Panc1 (cell line): Measurements from ENCODE around the gene DSCAML1.

Experiments used
- POLR2AphosphoS5 ChIP-seq: IDR thresholded peaks from 2 replicates; pipeline ENCODE4 v1.6.1; 2012; ENCODE audit warnings: mild to moderate bottlenecking, low read depth, low read length, moderate library complexity
- SIN3A ChIP-seq: IDR thresholded peaks from 2 replicates; pipeline ENCODE4 v1.6.1; 2012; ENCODE audit warnings: low read depth, mild to moderate bottlenecking, low read length, moderate library complexity, borderline replicate concordance; ENCODE audit not compliant: insufficient read depth
- TF ChIP-seq, protein P1 (sequence below): fragments of 450-650 bp; IDR thresholded peaks from 2 replicates; pipeline ENCODE4 v1.5.1; 2017; ENCODE audit warnings: mild to moderate bottlenecking
- TF ChIP-seq, protein P2 (sequence below), 2 experiments: IDR thresholded peaks; 2 replicates each; pipeline ENCODE4 v1.6.1; 2011 to 2012; ENCODE audit warnings: low read depth in 2 of 2, control low read depth in 1 of 2, low read length in 1 of 2, mild to moderate bottlenecking in 1 of 2, moderate library complexity in 1 of 2; ENCODE audit not compliant: insufficient read depth in 1 of 2

DNA sequence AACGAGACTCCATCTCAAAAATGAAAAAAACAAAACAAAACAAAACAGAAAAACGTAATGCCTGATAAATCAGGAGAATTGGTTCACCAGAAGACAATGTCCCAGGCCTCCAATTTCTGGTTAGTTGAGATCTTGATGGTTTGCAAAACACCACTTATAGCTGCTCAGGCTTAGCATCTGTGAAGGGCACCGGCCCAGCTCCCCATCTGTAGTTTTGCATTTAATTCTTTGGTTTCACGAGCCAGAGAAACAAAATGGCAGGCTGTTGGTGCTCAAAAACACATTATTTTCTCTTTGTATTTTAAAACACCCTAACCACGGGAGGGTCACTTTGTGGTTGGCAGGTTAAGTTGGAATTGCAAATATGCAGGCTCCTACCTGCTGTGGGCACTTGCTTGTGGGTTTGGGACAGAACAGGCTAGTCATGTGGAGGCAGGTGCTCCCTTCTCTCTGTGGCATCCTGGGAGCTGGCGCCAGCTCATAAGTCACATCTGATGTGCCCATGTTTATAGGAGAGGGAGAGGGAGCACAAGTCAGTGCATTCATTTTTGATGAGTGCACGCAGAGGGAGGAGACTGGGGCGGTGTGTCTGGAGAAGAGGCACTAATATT, 323.4 kb downstream of the DSCAML1 start:
- TF ChIP-seq, protein P1, sequence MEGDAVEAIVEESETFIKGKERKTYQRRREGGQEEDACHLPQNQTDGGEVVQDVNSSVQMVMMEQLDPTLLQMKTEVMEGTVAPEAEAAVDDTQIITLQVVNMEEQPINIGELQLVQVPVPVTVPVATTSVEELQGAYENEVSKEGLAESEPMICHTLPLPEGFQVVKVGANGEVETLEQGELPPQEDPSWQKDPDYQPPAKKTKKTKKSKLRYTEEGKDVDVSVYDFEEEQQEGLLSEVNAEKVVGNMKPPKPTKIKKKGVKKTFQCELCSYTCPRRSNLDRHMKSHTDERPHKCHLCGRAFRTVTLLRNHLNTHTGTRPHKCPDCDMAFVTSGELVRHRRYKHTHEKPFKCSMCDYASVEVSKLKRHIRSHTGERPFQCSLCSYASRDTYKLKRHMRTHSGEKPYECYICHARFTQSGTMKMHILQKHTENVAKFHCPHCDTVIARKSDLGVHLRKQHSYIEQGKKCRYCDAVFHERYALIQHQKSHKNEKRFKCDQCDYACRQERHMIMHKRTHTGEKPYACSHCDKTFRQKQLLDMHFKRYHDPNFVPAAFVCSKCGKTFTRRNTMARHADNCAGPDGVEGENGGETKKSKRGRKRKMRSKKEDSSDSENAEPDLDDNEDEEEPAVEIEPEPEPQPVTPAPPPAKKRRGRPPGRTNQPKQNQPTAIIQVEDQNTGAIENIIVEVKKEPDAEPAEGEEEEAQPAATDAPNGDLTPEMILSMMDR, result no peak
- TF ChIP-seq, protein P2, sequence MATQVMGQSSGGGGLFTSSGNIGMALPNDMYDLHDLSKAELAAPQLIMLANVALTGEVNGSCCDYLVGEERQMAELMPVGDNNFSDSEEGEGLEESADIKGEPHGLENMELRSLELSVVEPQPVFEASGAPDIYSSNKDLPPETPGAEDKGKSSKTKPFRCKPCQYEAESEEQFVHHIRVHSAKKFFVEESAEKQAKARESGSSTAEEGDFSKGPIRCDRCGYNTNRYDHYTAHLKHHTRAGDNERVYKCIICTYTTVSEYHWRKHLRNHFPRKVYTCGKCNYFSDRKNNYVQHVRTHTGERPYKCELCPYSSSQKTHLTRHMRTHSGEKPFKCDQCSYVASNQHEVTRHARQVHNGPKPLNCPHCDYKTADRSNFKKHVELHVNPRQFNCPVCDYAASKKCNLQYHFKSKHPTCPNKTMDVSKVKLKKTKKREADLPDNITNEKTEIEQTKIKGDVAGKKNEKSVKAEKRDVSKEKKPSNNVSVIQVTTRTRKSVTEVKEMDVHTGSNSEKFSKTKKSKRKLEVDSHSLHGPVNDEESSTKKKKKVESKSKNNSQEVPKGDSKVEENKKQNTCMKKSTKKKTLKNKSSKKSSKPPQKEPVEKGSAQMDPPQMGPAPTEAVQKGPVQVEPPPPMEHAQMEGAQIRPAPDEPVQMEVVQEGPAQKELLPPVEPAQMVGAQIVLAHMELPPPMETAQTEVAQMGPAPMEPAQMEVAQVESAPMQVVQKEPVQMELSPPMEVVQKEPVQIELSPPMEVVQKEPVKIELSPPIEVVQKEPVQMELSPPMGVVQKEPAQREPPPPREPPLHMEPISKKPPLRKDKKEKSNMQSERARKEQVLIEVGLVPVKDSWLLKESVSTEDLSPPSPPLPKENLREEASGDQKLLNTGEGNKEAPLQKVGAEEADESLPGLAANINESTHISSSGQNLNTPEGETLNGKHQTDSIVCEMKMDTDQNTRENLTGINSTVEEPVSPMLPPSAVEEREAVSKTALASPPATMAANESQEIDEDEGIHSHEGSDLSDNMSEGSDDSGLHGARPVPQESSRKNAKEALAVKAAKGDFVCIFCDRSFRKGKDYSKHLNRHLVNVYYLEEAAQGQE (IDR thresholded peaks at IDR 0.05; ENCODE audit: insufficient read depth in 1 of 2, low read depth in 2 of 2, low read length in 1 of 2), result no peak
- no peak for TF ChIP-seq SIN3A
- no peak for TF ChIP-seq POLR2AphosphoS5
